GM18517 (cell line): Measurements from ENCODE around the gene ETNK2.

Source experiments
- ATAC-seq: cut with Tn5 transposase; IDR thresholded peaks from one replicate; pipeline ENCODE4 v1.9.1; 2021; ENCODE audit warnings: mild to moderate bottlenecking, moderate library complexity; ENCODE audit not compliant: unreplicated experiment

ETNK2 gene

DNA sequence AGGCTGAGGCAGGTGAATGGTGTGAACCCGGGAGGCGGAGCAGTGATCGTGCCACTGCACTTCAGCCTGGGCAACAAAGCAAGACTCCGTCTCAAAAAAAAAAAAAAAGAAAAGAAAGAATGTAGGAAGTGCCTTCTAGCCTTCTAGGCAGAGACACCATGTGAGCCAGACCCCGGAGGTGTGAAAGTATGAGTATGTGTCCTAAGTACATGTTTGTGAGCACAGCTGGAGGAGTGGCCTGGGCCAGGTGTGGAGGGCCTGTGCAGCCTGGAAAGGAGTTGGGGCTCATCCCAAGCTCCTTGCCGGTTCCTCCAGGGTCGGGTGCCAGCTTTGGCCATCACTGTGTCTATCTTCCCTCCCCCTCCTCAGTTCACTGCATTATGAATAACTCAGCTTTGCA, 66.0 kb downstream of the ETNK2 start:
- ATAC-seq, result no peak

DNA sequence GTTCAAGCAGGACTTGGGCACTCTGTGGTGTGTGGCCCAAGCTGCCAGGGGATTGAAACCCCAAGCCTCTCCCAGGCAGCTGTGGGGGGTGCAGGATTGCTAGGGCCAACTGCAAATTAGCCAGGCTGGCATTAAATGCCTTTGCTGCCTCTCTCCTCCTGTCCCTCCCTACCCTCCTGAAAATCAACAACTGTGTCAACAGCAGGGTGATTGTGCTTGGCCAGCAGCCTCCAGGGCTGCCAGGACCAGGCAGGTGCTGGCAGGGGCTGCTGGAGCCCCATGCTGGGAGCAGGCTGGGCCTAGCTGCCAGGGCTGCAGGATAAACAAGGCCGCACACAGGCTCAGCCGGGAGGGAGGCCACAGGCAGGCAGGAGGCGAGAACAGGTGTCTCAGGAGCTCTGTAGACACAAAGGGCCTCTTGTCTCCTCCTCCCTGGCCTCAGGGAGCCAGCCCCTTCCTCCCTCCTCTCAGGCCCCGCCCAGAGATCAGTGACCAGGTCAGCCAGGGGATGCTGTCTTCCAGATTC, 67.5 kb downstream of the ETNK2 start:
- ATAC-seq, result no peak

DNA sequence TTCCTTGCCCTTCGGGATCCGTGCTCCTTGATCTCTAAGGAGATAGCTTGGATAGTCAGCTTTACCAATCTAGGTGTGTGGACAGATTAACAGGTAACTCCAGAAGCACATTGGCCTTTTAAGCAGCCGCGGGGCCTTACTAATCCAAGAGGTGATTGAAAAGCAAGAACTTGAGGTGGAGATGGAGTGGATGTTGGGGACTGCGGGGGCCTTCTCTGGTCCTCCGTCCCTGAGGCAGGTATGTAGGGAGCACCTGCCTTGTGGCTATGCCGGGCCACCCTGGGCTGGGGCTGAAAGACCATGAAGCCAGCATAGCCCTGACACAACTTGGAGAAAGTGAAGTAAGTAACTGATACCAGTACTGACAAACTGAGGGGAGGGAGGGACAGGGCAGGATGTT, 68.4 kb downstream of the ETNK2 start:
- ATAC-seq, result no peak

DNA sequence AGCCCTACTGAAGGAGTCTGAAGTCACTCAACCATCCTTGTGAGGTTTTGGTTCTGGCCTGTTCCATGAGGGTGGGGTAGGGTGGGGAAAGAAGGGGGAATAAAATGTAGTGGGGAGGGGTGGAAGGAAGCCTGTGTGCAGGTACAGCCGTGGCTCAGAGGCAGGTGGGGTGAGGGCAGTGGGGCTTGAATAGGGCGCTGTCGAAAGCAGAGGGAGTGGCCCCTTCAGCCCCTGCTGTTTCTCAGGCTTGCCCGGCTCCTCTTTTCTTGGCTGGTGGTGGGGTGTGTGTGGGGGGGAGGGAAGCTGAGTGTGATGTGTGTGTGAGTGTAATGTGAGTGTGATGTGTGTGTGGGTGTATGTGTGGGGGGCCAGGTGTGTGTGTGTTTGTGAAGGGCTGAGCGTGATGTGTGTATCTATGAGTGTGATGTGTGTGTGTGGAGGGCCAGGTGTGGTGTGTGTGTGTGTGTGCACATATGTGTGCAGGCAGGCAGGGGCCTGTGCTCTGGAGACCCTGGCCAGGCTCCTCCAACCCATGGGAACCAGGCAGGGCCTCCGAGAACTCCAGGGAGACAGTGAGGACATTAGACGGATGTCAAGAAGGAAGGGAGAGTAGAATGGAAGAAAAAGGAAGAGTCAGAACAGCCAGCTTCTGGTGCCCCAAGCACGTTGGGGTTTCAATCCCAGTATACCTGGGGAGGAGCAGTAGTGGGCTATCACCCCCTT, 69.9 kb downstream of the ETNK2 start:
- ATAC-seq, result no peak

DNA sequence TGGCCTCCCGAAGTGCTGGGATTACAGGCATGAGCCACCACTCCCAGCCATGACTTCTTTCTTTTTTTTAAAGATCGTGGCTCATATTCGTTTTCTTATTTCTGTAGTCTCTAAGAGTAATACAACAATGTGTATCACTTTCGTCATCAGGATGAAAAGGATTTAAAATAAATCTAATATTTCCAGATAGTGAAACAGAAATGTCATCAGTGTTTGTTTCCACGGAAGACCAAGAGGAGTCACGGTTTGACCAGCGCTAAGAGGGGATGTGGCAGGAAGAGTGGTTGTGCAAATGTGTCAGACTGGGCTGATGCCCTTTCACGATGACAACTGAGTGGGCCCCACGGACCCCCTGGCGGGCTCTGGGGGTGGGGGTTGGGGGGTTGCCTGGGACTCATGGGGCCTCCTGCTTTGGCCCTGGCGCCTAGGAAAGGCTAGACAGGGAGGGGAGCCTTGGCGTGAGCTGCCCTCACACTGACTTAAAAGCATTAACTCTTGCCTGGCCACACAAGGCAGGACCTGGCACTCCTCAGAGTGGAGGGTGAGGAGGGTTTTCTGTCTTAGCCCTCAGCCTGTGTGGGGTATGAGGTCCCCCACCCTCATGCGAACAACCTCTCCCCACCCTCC, 70.6 kb downstream of the ETNK2 start:
- no peak for ATAC-seq
